ENCODE results near the gene VMP1.
"Not testable (repeated sequence)": the region's sequence is repeated elsewhere in the genome, so short reads cannot be mapped to it uniquely, and the experiment has no call there.

The VMP1 gene

GRCh38 chr17:59811209-59811608 lies 103.8 kb downstream of the VMP1 start:
- no peak for DNase-seq (ENCODE audit: low spot score)

- no peak for DNase-seq (ENCODE audit: low spot score)
Observed at GRCh38 chr17:59812139-59812538, 104.7 kb downstream of the VMP1 start.

GRCh38 chr17:59814276-59814675 lies 106.8 kb downstream of the VMP1 start:
- DNase-seq (ENCODE audit: low spot score): no peak

GRCh38 chr17:59814685-59815084 lies 107.2 kb downstream of the VMP1 start:
- DNase-seq (ENCODE audit: low spot score): no peak

- no peak for DNase-seq (ENCODE audit: low spot score)
Observed at GRCh38 chr17:59815965-59816364, 108.5 kb downstream of the VMP1 start.

GRCh38 chr17:59825533-59826322 lies 118.3 kb downstream of the VMP1 start:
- no peak for DNase-seq (ENCODE audit: low spot score)

GRCh38 chr17:59826706-59827453 lies 119.4 kb downstream of the VMP1 start:
- DNase-seq (ENCODE audit: low spot score): no peak

- no peak for DNase-seq (ENCODE audit: low spot score)
Observed at GRCh38 chr17:59827721-59828477, 120.4 kb downstream of the VMP1 start.

GRCh38 chr17:59828478-59828760 lies 121.0 kb downstream of the VMP1 start:
- DNase-seq (ENCODE audit: low spot score): no peak

GRCh38 chr17:59828819-59829216 lies 121.4 kb downstream of the VMP1 start:
- not testable (repeated sequence) for DNase-seq (ENCODE audit: low spot score)

GRCh38 chr17:59829217-59830006 lies 122.0 kb downstream of the VMP1 start:
- DNase-seq (ENCODE audit: low spot score): no peak

- DNase-seq (ENCODE audit: low spot score): no peak
Observed at GRCh38 chr17:59830007-59830630, 122.7 kb downstream of the VMP1 start.

GRCh38 chr17:59830846-59831486 lies 123.5 kb downstream of the VMP1 start:
- DNase-seq (ENCODE audit: low spot score): no peak

- no peak for DNase-seq (ENCODE audit: low spot score)
Observed at GRCh38 chr17:59832883-59833379, 125.5 kb downstream of the VMP1 start.

- DNase-seq (ENCODE audit: low spot score): no peak
Observed at GRCh38 chr17:59837308-59838051, 130.0 kb downstream of the VMP1 start.

GRCh38 chr17:59838052-59838916 lies 130.8 kb downstream of the VMP1 start:
- no peak for DNase-seq (ENCODE audit: low spot score)

GRCh38 chr17:59839651-59840328 lies 132.3 kb downstream of the VMP1 start:
- DNase-seq (ENCODE audit: low spot score): no peak

- no peak for DNase-seq (ENCODE audit: low spot score)
Observed at GRCh38 chr17:59840329-59841090, 133.1 kb downstream of the VMP1 start.
